Measurements from ENCODE around the gene ANGEL2. TPM values are rescaled to one million over a fixed set of nuclear protein-coding genes. Genes with fewer than 3 reads are reported as not detected.
A peak's percentile ranks its signal among the peaks of the same experiment; 100 is the strongest.
"Not testable (repeated sequence)": the region's sequence is repeated elsewhere in the genome, so short reads cannot be mapped to it uniquely, and the experiment has no call there.

The ANGEL2 gene
- total RNA-seq, 1 experiment from 2014 or later: 34.8 TPM

GRCh38 chr1:212967801-212968200 is 47.9 kb downstream of the ANGEL2 start:
- Histone ChIP-seq H3K27ac (ENCODE audit: low read length) (no peak overlapping the region), H3K9me3 (ENCODE audit: control insufficient read depth, insufficient read depth, low read depth, low read length) (no peaks in the 10 kb centered on the region), H3K36me3 (ENCODE audit: control insufficient read depth, insufficient read depth, low read length) (no peaks in the 10 kb centered on the region), H3K27me3 (ENCODE audit: control insufficient read depth, insufficient read depth, low read length) (peaks cover 21% of the 10 kb centered on the region), H3K4me1 (ENCODE audit: control insufficient read depth, insufficient read depth, low read length) (no peaks in the 10 kb centered on the region), H3K4me3 (ENCODE audit: low read depth in 2 of 2, low read length in 2 of 2) (no peak overlapping the region)
- in situ Hi-C loops (cut with HindIII; ENCODE audit: low pct_unique_long_range_greater_than_20kb, low sequenced_read_pairs): no loop called here
- peak; percentile 8 for DNase-seq (ENCODE audit: low read depth, low spot score)
- no TSS peak for BruUV-seq (replicated peaks)
- ChIA-PET POLR2A (no interaction called here), CTCF (no interaction called here)
- peak; percentile 89 for ATAC-seq
- intact Hi-C loops (cut with micrococcal nuclease; ENCODE audit: unreplicated experiment): no loop called here
- TF ChIP-seq POLR2AphosphoS5 (IDR thresholded peaks at IDR 0.05; ENCODE audit: low read depth, low read length) (no peak), SIN3A (IDR thresholded peaks at IDR 0.05; ENCODE audit: borderline replicate concordance, insufficient read depth, low read depth, low read length) (no peak), CTCF (IDR thresholded peaks at IDR 0.05) (no peak; the same call in 1 of the 2 replicates), TCF7L2 (IDR thresholded peaks at IDR 0.05; ENCODE audit: low read depth, low read length) (no peak), REST (IDR thresholded peaks at IDR 0.05; ENCODE audit: insufficient read depth in 1 of 2, low read depth in 2 of 2, low read length in 1 of 2) (no peak)

GRCh38 chr1:212966616-212967015 is 49.1 kb downstream of the ANGEL2 start:
- Histone ChIP-seq H3K36me3 (ENCODE audit: control insufficient read depth, insufficient read depth, low read length) (no peaks in the 10 kb centered on the region), H3K9me3 (ENCODE audit: control insufficient read depth, insufficient read depth, low read depth, low read length) (no peaks in the 10 kb centered on the region), H3K27me3 (ENCODE audit: control insufficient read depth, insufficient read depth, low read length) (peaks cover 21% of the 10 kb centered on the region), H3K4me1 (ENCODE audit: control insufficient read depth, insufficient read depth, low read length) (no peaks in the 10 kb centered on the region), H3K27ac (ENCODE audit: low read length) (no peak overlapping the region), H3K4me3 (ENCODE audit: low read depth in 2 of 2, low read length in 2 of 2) (no peak overlapping the region)
- ChIA-PET CTCF (no interaction called here), POLR2A (no interaction called here)
- in situ Hi-C loops (cut with HindIII; ENCODE audit: low pct_unique_long_range_greater_than_20kb, low sequenced_read_pairs) (no loop called here), intact Hi-C loops (cut with micrococcal nuclease; ENCODE audit: unreplicated experiment) (no loop called here)
- ATAC-seq (no peak), DNase-seq (ENCODE audit: low read depth, low spot score) (no peak)
- BruUV-seq (replicated peaks): no TSS peak
- TF ChIP-seq POLR2AphosphoS5 (IDR thresholded peaks at IDR 0.05; ENCODE audit: low read depth, low read length) (no peak), SIN3A (IDR thresholded peaks at IDR 0.05; ENCODE audit: borderline replicate concordance, insufficient read depth, low read depth, low read length) (no peak), REST (IDR thresholded peaks at IDR 0.05; ENCODE audit: insufficient read depth in 1 of 2, low read depth in 2 of 2, low read length in 1 of 2) (no peak), TCF7L2 (IDR thresholded peaks at IDR 0.05; ENCODE audit: low read depth, low read length) (no peak), CTCF (IDR thresholded peaks at IDR 0.05) (no peak)

- intact Hi-C loops (cut with micrococcal nuclease; ENCODE audit: unreplicated experiment); H3K9me3 ChIP-seq (ENCODE audit: control insufficient read depth, insufficient read depth, low read depth, low read length); in situ Hi-C loops (cut with HindIII; ENCODE audit: low pct_unique_long_range_greater_than_20kb, low sequenced_read_pairs); H3K4me1 ChIP-seq (ENCODE audit: control insufficient read depth, insufficient read depth, low read length); ATAC-seq; H3K36me3 ChIP-seq (ENCODE audit: control insufficient read depth, insufficient read depth, low read length); BruUV-seq (replicated peaks); POLR2A ChIA-PET; H3K4me3 ChIP-seq (ENCODE audit: low read depth in 2 of 2, low read length in 2 of 2); H3K27ac ChIP-seq (ENCODE audit: low read length); DNase-seq (ENCODE audit: low read depth, low spot score): not testable (repeated sequence)
- CTCF ChIA-PET: interaction anchor here (0.9 kb wide), 1 partner anchor 300 kb away, joined by 3 read pairs; no protein-coding TSS in a partner anchor
- peaks cover 17% of the 10 kb centered on the region for H3K27me3 ChIP-seq (ENCODE audit: control insufficient read depth, insufficient read depth, low read length)
Observed at GRCh38 chr1:212964993-212965392, 50.7 kb downstream of the ANGEL2 start.

Measured in Panc1 (cell line).